Kasumi-1 (cell line): ENCODE results near the gene IL10RA.
"Not testable (repeated sequence)": the region's sequence is repeated elsewhere in the genome, so short reads cannot be mapped to it uniquely, and the experiment has no call there.

Source experiments
- DNase-seq, 2 experiments: peaks; one replicate each; lab custom pipeline; 2025; lab: John Stamatoyannopoulos, UW

The IL10RA gene

DNA sequence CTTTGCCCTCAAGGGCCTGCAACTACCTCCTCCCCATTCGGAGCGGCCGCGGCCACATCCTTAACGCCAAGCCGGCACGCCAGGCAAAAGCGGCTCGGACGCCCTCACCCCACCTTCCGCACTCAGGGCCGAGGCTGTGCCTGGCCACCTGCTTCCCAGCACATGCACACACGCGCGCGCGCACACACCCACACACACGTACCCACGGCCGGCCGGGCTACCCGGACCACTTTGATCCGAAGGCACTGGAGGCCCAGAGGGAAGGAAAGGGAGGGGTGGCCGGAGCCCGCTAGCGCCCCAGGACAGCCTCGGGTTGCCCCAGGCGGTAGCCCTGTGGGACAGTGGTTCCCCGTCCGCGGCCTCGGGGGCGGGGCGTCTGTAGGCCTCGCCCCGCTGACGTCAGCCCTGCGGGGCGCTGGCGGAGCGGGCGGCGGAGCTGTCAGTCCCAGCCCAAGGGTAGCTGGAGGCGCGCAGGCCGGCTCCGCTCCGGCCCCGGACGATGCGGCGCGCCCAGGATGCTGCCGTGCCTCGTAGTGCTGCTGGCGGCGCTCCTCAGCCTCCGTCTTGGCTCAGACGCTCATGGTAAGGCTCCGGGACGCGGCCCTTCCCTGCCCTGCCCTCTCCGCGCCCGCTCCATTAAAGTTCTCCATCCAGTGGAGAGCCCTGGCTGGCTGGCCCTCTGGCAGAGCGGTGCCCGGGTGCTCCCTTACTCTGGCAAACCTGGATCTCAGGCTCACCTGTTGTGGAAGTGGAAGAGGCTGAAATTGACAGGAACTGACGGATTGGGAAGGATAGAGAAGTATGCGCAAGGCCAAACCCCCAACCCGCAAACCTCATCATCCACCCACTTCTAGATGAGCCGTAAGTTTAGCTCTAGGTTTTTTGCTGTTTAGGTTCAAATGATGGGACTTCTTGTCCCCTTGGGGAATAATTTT is at the start of gene IL10RA:
Gene IL10RA (plus strand): TSS at position 442 of the 935 bp plus-strand sequence. CDS start 74 bp downstream, at position 516.
- peak; percentile 52 to 57 for DNase-seq

DNA sequence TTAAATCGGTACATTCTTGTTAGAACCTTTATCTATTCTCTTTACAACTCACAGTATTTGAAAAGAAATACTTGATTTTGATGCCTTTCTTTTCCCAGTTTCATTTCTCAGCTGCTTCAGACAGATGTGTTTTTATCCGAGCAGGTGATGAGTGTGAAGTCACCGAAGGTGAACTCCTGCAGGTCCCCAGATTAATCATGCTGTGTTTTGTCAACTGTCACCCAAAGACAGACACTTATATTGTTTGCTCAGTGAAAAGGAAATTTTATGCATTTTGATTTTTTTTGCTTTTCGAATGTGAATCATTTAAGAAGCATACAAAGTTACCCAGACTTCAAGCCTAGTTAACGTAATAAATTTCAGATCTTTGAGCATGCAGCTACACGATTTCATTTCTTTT is 49.2 kb upstream of the IL10RA start:
- DNase-seq: no peak

DNA sequence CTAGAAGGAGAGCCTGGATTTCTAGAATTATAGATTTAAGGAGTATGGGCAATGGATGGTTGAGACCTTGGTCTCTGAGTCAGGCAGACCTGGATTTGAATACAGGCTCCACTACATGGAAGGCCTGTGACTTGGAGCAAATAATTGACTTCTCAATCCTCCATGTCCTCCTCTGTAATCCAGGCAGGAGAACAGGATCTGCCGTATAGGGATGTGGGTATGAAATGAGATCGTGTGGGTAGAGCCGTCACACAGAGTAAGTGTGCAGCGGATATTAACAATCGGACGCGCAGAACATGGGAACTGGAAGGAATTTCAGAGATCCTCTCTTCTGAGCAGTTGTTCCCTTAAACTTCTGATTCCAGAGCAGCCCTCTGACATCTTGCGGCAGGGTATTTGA is 45.5 kb upstream of the IL10RA start:
- no peak for DNase-seq

DNA sequence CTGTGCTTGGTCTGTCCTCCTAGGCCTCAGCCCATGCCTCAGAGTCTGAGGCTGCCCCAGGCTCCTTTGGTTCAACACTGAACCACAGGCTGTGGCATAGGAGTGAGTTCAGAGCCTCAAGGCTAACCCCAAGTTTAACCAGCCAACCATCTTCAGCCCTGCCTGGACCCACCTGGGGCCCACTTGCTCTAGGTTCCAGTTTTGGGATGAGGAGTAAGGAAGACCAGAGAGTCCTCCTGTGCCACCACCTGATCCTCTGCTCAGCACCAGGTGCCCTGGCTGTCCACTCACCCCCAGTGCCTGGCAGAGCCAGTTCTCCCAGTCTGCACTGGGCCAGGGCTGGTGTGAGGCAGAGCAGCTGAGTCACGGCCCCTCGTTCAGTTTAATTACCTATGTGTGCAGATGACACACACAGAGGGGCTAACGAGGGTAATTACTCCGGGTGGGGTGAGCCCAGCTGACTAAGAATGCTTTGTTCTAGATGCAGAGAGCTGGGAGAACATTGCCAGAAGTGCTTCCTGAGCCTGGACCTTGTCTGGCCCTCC is 45.0 kb upstream of the IL10RA start:
- DNase-seq: no peak

DNA sequence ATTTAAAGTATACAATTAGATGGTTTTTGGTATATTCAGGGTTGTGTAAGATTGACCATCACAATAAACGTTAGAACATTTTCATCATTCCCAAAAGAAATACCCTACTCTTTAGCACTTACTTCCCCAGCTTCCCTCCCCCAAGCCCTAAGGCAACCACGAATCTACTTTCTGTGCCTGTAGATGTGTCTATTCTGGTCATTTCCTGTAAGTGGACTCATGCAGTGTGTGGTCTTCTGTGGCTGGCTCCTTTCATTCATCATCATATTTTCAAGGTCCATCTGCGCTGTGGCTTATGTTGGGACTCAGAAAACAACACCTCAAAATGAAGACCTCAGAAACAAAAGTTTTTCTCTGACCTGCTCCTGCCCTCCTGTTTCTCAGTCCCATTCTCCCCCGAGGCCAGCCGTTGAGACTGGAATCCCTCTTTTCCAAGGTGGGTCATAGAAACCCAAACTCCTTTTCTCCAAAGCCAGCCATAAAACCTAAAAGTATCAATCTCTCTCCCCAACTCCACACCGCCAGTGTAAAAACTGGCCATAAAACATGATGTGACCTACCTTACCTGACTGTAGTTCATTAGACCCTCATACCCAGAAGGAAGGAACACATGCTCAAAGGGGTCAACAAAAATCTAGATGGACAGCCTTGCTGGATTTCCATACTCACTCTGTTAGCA is 44.1 kb upstream of the IL10RA start:
- DNase-seq: no peak

DNA sequence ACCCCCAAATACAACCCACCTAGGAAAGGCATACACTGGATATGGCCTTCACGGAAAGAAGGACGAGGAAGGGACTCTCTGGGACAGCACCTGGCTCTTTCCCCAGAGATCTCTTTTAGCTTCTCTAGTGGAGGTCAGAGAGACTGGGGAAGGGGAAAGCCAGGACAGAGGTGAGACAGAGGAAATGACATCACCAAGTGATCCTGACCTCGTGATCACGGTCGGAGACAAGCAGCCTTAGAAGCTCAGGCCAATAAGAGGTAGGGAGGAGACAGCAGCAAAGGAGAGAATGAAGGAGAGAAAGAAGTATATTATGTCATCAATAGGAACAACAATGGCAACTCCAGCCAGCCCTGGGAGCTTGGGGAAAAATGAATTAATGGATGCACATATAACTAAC is 41.6 kb upstream of the IL10RA start:
- DNase-seq: no peak

DNA sequence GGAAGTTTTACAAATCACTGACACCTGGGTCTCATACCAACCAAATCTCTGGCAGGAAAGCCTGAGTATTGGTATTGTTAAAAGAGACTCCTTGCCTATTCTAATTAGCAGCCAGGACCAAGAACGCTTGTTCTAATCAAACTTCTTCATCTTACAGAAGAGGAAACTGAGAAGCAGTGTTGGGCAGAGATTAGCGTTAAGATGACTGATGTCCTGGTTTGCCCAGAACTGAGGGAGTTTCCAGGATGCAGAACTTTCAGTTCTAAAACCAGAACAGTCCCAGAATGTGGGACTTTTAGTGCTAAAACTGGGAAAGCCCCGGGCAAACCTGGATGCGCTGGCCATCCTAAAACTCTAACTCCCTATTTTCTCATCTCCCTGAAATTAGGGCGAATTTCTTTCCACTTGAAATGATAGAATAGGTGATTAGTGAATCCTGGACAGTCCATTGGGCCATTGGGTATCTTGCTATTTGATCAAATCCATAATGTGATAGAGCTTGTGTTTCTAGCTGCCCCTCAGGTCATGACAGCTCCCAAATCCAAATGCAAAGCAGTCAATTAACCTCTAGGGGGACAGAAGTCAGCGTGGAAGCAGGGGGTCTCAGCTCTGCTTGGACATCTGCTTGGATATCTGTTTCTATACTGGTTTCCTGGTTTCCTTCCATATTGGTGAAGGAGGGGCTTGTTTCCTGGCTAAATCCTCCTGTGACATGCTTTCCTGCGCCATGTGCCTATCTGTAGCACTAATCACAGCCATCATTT is 41.0 kb upstream of the IL10RA start:
- peak in 1 of 2 experiments; percentile 20 for DNase-seq

DNA sequence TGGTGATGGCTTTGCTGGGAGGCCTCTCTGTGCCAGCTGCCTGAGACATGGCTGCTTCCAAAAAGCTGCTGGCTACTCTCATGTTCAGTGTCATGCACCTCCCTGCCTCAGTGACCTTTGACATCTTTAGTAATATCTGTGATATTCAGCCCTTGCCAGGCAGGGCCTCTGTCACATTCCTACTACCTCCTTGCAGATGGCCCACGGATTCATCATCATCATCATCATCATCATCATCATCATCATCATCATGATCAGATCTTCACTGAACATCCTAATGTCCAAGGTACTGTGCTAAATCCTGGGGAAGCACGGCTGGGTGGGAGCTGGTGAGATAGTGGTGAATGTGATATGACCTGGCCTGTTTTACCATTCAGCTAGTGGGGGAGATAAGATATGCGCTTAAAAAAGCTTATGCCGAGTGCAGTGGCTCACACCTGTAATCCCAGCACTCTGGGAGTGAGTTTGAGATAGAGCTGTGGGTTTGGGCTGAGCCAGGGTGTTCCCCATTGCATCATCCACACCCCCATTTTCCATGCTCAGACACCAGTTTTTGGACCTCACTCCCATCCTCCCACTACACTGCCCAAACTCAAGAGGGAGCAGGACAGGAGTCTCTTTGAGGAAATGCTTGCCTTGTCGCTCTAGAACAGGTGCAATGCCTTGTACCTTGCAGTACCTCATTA is 39.9 kb upstream of the IL10RA start:
- no peak for DNase-seq

DNA sequence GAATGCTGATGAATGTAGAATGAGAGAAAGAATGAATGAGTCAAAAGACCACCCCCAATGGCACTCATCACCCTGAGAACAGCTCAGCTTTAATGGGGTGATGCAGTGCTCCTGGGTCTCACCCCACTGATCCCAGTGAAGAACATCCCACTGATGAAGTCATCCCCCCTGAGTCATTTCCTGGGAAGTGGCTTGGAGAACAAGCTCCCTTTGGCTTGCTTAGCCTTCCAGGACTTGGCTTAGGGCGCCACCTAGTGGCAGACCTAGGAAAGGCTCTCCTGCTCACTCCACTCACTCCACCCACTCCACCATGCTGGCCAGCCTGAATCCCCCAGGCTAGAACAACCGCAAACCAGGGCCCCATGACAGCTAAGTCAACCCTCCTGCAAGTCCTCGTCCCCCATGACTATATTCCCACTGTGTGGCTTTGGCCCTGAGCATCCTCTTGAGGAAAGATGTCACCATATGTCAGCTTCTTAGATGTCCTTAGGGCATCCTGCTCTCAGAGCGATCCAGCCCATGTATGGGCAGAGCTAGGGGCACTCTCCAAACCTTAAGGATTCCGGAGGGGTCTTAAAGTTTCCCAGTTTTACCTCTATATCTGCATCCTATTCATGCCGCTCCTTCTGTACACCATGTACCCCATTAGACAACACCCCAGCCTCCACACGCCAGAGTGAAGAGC is 39.2 kb upstream of the IL10RA start:
- peak; percentile 61 to 77 for DNase-seq

DNA sequence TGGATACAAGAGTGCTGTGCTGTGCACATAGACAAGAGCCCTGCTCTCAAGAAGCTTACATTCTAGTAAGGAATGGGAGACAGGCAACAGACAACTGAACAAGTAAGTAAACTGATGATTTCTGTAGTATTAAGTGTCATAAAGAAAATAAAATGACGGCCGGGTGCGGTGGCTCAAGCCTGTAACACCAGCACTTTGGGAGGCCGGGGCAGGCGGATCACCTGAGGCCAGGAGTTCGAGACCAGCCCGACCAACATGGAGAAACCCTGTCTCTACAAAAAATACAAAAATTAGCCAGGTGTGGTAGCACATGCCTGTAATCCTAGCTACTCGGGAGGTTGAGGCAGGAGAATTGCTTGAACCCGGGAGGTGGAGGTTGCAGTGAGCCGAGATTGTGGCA is 38.4 kb upstream of the IL10RA start:
- DNase-seq: not testable (repeated sequence)

DNA sequence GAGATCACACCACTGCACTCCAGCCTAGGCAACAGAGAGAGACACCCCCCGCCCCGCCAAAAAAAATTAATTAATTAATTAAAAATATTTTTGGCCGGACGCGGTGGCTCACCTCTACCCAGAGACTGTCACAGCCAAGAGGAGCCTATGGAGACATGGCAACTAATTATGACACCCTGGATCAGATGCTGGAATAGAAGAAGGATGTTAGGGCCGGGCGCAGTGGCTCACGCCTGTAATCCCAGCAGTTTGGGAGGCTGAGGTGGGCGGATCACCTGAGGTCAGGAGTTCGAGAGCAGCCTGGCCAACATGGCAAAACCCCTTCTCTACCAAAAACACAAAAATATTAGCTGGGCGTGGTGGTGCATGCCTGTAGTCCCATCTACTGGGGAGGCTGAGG is 37.7 kb upstream of the IL10RA start:
- not testable (repeated sequence) for DNase-seq

DNA sequence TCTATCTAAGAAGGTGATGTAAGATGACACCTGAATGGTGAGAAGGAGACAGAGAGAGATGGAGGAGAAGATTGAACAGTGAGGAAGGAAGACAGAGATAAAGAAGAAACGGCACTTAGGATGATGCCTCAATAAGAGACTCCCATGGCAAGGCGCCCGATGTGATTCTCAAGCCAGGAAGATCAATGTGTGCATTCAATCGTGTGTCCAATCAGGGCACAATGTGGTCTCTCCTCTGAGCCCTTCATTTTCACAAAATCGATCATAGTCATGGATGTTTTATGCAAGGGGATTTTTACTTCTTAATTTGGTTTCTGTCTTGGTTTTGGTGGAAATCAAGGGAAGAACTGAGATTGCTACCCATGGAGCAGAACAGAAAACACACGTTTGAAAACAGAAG is 37.1 kb upstream of the IL10RA start:
- DNase-seq: no peak

DNA sequence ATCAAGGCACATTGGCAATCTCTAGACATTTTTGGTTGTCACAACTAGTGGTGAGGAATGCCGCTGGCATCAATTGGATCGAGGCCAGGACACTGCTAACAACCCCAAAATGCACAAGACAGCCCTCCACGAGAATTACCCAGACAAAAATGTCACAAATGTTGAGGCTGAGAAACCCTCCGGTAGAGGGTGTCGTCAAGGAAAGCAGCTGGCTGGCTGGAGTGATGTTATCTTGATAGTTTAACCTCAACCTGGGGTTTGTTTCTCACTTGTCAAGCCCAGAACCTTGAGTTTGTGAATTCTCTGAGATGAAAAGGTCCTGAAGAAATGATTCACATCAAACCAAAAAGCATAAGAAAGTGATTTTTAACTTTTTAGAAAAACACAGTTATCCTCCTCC is 35.9 kb upstream of the IL10RA start:
- DNase-seq: peak; percentile 20 to 41

DNA sequence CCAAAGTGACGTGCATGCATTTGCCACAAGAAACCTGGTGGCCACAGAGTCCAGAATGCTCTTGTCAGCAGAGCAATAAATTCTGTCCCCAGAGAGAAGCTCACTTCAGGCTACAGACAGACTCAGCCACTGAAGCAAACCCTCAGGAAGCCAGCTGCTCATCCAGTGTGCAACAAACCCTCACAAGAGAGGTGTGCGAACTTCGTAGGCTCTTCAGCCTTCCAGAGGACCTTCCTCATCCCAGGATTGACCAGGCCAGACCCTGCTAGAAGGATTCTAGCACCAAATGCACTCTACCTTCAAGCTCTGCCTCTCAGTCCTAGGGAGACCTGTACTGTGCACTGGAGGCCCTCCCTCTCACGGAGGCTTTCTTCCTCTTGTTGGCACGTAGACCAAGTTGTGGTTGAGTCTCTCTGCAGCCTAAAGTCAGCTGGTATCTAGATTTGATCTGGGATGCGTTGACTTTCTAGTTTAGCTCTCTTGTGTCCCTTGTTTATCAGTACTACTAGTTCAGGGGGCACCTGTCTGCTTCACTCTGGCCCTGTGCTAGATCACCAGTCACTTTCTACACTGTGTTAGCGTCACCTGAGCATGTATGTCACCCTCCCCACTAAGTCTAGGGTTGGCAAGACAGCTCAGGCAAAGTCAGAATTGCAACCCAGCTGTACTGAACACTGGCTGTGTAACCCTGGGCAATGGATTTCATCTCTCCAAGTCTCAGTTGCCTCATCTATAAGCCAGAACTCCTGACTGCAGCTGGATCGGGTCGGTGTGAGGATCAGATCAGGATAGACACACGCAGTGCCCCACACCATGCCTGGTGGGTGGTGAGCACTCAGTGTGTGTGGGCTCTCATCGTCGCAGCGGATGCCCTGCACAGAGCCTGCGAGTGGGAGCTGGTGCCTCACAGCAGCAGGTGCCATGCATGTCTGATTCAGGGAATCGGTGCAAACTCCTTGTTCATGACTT is 34.9 kb upstream of the IL10RA start:
- peak; percentile 5 to 11 for DNase-seq

DNA sequence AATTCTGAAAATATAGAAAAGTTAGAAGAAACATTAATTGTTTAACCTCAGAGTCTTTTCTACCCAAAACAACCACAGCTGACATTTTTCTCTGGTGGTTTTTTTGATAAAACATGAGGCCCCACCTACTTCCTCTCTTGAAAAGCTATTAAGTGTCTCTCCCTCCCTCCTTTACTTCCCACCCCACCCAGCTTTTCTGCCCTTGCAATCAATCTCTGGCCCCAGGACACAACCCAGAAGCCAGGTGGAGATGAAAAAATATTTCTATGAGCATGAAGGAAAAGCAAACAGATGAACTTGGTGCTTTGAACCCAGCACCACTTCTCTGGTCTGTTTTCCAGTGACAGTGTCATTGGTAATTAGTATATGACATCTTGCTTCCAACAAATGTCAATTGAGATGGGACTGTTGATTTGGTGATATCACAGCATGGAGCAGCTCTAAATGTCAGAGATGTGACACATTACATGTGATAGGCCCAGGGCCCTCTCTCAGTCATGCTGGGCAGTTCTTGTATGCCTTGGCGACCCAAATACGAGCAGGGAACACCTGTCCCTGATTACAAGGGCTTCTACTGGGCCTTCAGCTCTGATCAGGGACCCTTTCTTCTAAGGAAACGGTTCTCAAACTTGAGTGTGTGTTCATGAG is 33.0 kb upstream of the IL10RA start:
- DNase-seq: peak; percentile 13 to 52

DNA sequence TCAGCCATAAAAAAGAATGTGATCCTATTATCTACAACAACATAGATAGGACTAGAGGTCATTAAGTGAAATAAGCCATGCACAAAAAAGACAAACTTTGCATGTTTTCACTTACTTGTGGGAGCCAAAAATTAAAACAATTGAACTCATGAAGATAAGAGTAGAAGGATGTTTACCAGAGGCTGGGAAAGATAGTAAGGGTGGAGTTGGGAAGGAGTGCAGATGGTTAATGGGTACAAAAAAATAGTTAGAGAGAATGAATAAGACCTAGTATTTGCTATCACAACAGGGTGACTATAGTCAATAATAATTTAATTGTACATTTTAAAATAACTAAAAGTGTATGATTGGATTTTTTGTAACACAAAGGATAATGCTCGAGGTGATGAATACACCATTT is 27.2 kb upstream of the IL10RA start:
- DNase-seq: no peak

DNA sequence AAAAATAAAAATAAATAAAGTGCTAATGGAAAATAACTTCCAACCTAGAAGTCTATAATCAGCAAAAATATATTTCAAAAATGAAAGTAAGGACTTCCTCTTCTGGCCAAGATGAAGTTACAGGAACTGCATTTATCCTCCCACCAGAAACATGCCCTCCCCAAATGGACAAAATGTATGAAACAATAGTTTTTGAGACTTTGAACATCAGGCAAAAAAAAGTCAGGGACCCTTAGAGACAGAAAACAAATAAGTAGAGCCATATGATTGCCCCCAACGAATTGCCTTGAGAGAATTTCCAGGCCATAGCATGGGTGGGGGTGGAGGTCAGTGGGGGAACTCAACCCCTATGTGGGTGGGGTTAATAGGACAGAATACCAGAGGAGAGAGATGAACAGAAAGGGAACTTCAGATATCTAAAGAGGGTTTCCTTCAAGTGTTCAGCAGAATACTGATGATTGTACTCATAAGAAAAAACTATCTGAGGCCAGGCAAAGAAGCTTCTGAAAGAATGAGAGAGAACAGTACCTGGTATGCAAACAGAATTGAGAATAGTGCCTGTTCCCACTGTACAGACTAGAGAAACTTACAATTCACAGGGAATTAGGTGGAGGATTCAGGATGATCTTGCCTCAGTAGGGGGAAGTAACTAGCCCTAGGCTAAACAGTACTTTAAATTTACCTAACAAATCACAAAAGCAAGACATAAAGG is 26.6 kb upstream of the IL10RA start:
- DNase-seq: peak; percentile 34 to 46

DNA sequence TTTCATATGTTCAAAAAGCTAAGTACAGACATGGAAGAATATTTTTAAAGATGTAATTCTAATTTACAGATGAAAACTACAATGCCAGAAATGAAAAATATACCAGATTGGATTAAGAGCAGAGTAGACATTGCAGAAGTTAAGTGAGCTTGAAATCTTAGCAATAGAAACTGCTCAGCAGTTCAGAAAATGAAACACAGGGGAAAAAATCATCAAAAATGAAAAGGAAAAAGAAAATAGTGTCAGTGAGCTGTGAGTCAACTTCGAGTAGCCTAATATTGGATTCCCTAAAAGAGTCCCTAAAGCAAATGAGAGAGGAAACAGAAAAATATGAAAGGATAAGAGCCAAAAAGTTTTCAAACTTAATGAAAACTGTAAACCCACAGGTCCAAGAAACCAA is 25.8 kb upstream of the IL10RA start:
- no peak for DNase-seq

DNA sequence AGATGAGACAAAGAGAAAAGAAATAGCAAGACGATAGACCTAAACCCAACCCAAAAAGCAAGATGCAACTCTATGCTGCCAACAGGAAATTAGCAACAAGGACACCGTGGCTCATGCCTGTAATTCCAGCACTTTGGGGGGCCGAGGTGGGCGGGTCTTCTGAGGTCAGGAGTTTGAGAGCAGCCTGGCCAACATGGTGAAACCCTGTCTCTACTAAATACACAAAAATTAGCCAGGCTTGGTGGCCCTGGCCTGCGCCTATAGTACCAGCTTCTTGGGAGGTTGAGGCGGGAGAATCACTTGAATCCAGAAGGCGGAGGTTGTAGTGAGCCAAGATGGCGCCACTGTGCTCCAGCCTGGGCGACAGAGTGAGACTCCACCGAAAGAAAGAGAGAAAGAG is 24.3 kb upstream of the IL10RA start:
- DNase-seq: no peak
